ENCODE measurements around the gene CD276.
"Not testable (repeated sequence)": the region's sequence is repeated elsewhere in the genome, so short reads cannot be mapped to it uniquely, and the experiment has no call there.

The CD276 gene

GRCh38 chr15:73714695-73715301 is 30.6 kb downstream of the CD276 start:
- H3K9me3 ChIP-seq (ENCODE audit: insufficient read depth, low read depth, low read length): no peaks in the 10 kb centered on the region
- H3K9ac ChIP-seq (ENCODE audit: low read depth, low read length): no peak overlapping the region
- no peaks in the 10 kb centered on the region for H3K27me3 ChIP-seq (ENCODE audit: insufficient read depth, low read length)
- no peak overlapping the region for H3K4me3 ChIP-seq (ENCODE audit: low read length)
- no peaks in the 10 kb centered on the region for H3K4me1 ChIP-seq (ENCODE audit: insufficient read depth, low read length)
- no peak overlapping the region for H3K27ac ChIP-seq (ENCODE audit: low read length)
- peaks cover 42% of the 10 kb centered on the region for H3K36me3 ChIP-seq (ENCODE audit: insufficient read depth, low read depth, low read length)

- Histone ChIP-seq H3K27me3 (ENCODE audit: insufficient read depth, low read length) (no peaks in the 10 kb centered on the region), H3K9me3 (ENCODE audit: insufficient read depth, low read depth, low read length) (no peaks in the 10 kb centered on the region), H3K27ac (ENCODE audit: low read length) (no peak overlapping the region), H3K4me1 (ENCODE audit: insufficient read depth, low read length) (no peaks in the 10 kb centered on the region), H3K9ac (ENCODE audit: low read depth, low read length) (no peak overlapping the region), H3K4me3 (ENCODE audit: low read length) (no peak overlapping the region), H3K36me3 (ENCODE audit: insufficient read depth, low read depth, low read length) (peaks cover 36% of the 10 kb centered on the region)
Measured at GRCh38 chr15:73715417-73715816, 31.2 kb downstream of the CD276 start.

- Histone ChIP-seq H3K36me3 (ENCODE audit: insufficient read depth, low read depth, low read length) (peaks cover 26% of the 10 kb centered on the region), H3K27me3 (ENCODE audit: insufficient read depth, low read length) (no peaks in the 10 kb centered on the region), H3K4me1 (ENCODE audit: insufficient read depth, low read length) (no peaks in the 10 kb centered on the region), H3K27ac (ENCODE audit: low read length) (no peak overlapping the region), H3K4me3 (ENCODE audit: low read length) (no peak overlapping the region), H3K9ac (ENCODE audit: low read depth, low read length) (no peak overlapping the region), H3K9me3 (ENCODE audit: insufficient read depth, low read depth, low read length) (no peaks in the 10 kb centered on the region)
Measured at GRCh38 chr15:73716417-73716816, 32.2 kb downstream of the CD276 start.

- Histone ChIP-seq H3K36me3 (ENCODE audit: insufficient read depth, low read depth, low read length) (peaks cover 23% of the 10 kb centered on the region), H3K4me3 (ENCODE audit: low read length) (no peak overlapping the region), H3K27me3 (ENCODE audit: insufficient read depth, low read length) (no peaks in the 10 kb centered on the region), H3K9ac (ENCODE audit: low read depth, low read length) (no peak overlapping the region), H3K27ac (ENCODE audit: low read length) (no peak overlapping the region), H3K4me1 (ENCODE audit: insufficient read depth, low read length) (no peaks in the 10 kb centered on the region), H3K9me3 (ENCODE audit: insufficient read depth, low read depth, low read length) (no peaks in the 10 kb centered on the region)
Measured at GRCh38 chr15:73717206-73717605, 33.0 kb downstream of the CD276 start.

- no peak overlapping the region for H3K27ac ChIP-seq (ENCODE audit: low read length)
- peaks cover 18% of the 10 kb centered on the region for H3K36me3 ChIP-seq (ENCODE audit: insufficient read depth, low read depth, low read length)
- no peak overlapping the region for H3K4me3 ChIP-seq (ENCODE audit: low read length)
- no peaks in the 10 kb centered on the region for H3K9me3 ChIP-seq (ENCODE audit: insufficient read depth, low read depth, low read length)
- no peak overlapping the region for H3K9ac ChIP-seq (ENCODE audit: low read depth, low read length)
- H3K27me3 ChIP-seq (ENCODE audit: insufficient read depth, low read length): no peaks in the 10 kb centered on the region
- H3K4me1 ChIP-seq (ENCODE audit: insufficient read depth, low read length): no peaks in the 10 kb centered on the region
Measured at GRCh38 chr15:73717802-73718201, 33.6 kb downstream of the CD276 start.

GRCh38 chr15:73718694-73719093 is 34.5 kb downstream of the CD276 start:
- no peak overlapping the region for H3K4me3 ChIP-seq (ENCODE audit: low read length)
- no peaks in the 10 kb centered on the region for H3K4me1 ChIP-seq (ENCODE audit: insufficient read depth, low read length)
- H3K9ac ChIP-seq (ENCODE audit: low read depth, low read length): no peak overlapping the region
- H3K27ac ChIP-seq (ENCODE audit: low read length): no peak overlapping the region
- H3K27me3 ChIP-seq (ENCODE audit: insufficient read depth, low read length): no peaks in the 10 kb centered on the region
- no peaks in the 10 kb centered on the region for H3K9me3 ChIP-seq (ENCODE audit: insufficient read depth, low read depth, low read length)
- H3K36me3 ChIP-seq (ENCODE audit: insufficient read depth, low read depth, low read length): peaks cover 10% of the 10 kb centered on the region; the same call in 1 of the 2 replicates

- Histone ChIP-seq H3K4me3 (ENCODE audit: low read length) (no peak overlapping the region), H3K36me3 (ENCODE audit: insufficient read depth, low read depth, low read length) (no peaks in the 10 kb centered on the region), H3K9ac (ENCODE audit: low read depth, low read length) (no peak overlapping the region), H3K9me3 (ENCODE audit: insufficient read depth, low read depth, low read length) (no peaks in the 10 kb centered on the region), H3K27me3 (ENCODE audit: insufficient read depth, low read length) (no peaks in the 10 kb centered on the region), H3K27ac (ENCODE audit: low read length) (no peak overlapping the region), H3K4me1 (ENCODE audit: insufficient read depth, low read length) (no peaks in the 10 kb centered on the region)
Measured at GRCh38 chr15:73722425-73722824, 38.2 kb downstream of the CD276 start.

- Histone ChIP-seq H3K27ac (ENCODE audit: low read length) (no peak overlapping the region), H3K4me1 (ENCODE audit: insufficient read depth, low read length) (no peaks in the 10 kb centered on the region), H3K9ac (ENCODE audit: low read depth, low read length) (no peak overlapping the region), H3K9me3 (ENCODE audit: insufficient read depth, low read depth, low read length) (no peaks in the 10 kb centered on the region), H3K36me3 (ENCODE audit: insufficient read depth, low read depth, low read length) (no peaks in the 10 kb centered on the region), H3K27me3 (ENCODE audit: insufficient read depth, low read length) (no peaks in the 10 kb centered on the region), H3K4me3 (ENCODE audit: low read length) (no peak overlapping the region)
Measured at GRCh38 chr15:73723191-73723590, 39.0 kb downstream of the CD276 start.

GRCh38 chr15:73724212-73724611 is 40.0 kb downstream of the CD276 start:
- H3K9me3 ChIP-seq (ENCODE audit: insufficient read depth, low read depth, low read length): no peaks in the 10 kb centered on the region
- H3K27ac ChIP-seq (ENCODE audit: low read length): no peak overlapping the region
- H3K4me3 ChIP-seq (ENCODE audit: low read length): no peak overlapping the region
- no peaks in the 10 kb centered on the region for H3K4me1 ChIP-seq (ENCODE audit: insufficient read depth, low read length)
- no peaks in the 10 kb centered on the region for H3K27me3 ChIP-seq (ENCODE audit: insufficient read depth, low read length)
- H3K36me3 ChIP-seq (ENCODE audit: insufficient read depth, low read depth, low read length): no peaks in the 10 kb centered on the region
- H3K9ac ChIP-seq (ENCODE audit: low read depth, low read length): no peak overlapping the region

GRCh38 chr15:73727330-73727976 is 43.3 kb downstream of the CD276 start:
- Histone ChIP-seq H3K27me3 (ENCODE audit: insufficient read depth, low read length) (no peaks in the 10 kb centered on the region), H3K36me3 (ENCODE audit: insufficient read depth, low read depth, low read length) (no peaks in the 10 kb centered on the region), H3K9me3 (ENCODE audit: insufficient read depth, low read depth, low read length) (no peaks in the 10 kb centered on the region), H3K4me1 (ENCODE audit: insufficient read depth, low read length) (no peaks in the 10 kb centered on the region), H3K27ac (ENCODE audit: low read length) (no peak overlapping the region), H3K9ac (ENCODE audit: low read depth, low read length) (no peak overlapping the region), H3K4me3 (ENCODE audit: low read length) (no peak overlapping the region)

GRCh38 chr15:73732051-73732450 is 47.9 kb downstream of the CD276 start:
- H3K27ac ChIP-seq (ENCODE audit: low read length); H3K4me3 ChIP-seq (ENCODE audit: low read length); H3K4me1 ChIP-seq (ENCODE audit: insufficient read depth, low read length); H3K9me3 ChIP-seq (ENCODE audit: insufficient read depth, low read depth, low read length); H3K27me3 ChIP-seq (ENCODE audit: insufficient read depth, low read length); H3K36me3 ChIP-seq (ENCODE audit: insufficient read depth, low read depth, low read length); H3K9ac ChIP-seq (ENCODE audit: low read depth, low read length): not testable (repeated sequence)

GRCh38 chr15:73732930-73733329 is 48.7 kb downstream of the CD276 start:
- H3K9ac ChIP-seq (ENCODE audit: low read depth, low read length): no peak overlapping the region
- no peak overlapping the region for H3K4me3 ChIP-seq (ENCODE audit: low read length)

More at GRCh38 chr15:73732930-73733329, 48.7 kb downstream of the CD276 start:
- no peaks in the 10 kb centered on the region for H3K4me1 ChIP-seq (ENCODE audit: insufficient read depth, low read length)
- H3K9me3 ChIP-seq (ENCODE audit: insufficient read depth, low read depth, low read length): no peaks in the 10 kb centered on the region
- H3K36me3 ChIP-seq (ENCODE audit: insufficient read depth, low read depth, low read length): no peaks in the 10 kb centered on the region
- no peak overlapping the region for H3K27ac ChIP-seq (ENCODE audit: low read length)
- no peaks in the 10 kb centered on the region for H3K27me3 ChIP-seq (ENCODE audit: insufficient read depth, low read length)

Measured in iPS-20b (cell line).